Stimulated activated CD8-positive, alpha-beta memory T cell treated with anti-CD3 and anti-CD28 coated beads, Interleukin-2, amount 100 ng/mL, for 1 hour (primary cell): ENCODE results near the gene ERMARD.

Experiments used
- DNase-seq, 2 donors: peaks; one replicate each; pipeline ENCODE4 v3.0.0-alpha.2; 2020; ENCODE audit warnings: low read depth in 2 of 2

Gene ERMARD

GRCh38 chr6:169802790-169803189 is 51.4 kb downstream of the ERMARD start:
- DNase-seq: no peak

GRCh38 chr6:169803271-169803811 is 51.9 kb downstream of the ERMARD start:
- no peak for DNase-seq

- DNase-seq: no peak
These were observed 52.5 kb downstream of the ERMARD start for GRCh38 chr6:169803816-169804340.

- no peak for DNase-seq
These were observed 53.0 kb downstream of the ERMARD start for GRCh38 chr6:169804427-169804826.

GRCh38 chr6:169805242-169805838 is 53.9 kb downstream of the ERMARD start:
- DNase-seq: no peak

- DNase-seq: no peak
These were observed 55.3 kb downstream of the ERMARD start for GRCh38 chr6:169806701-169807100.

GRCh38 chr6:169807229-169807628 is 55.8 kb downstream of the ERMARD start:
- DNase-seq: no peak

GRCh38 chr6:169807699-169808607 is 56.5 kb downstream of the ERMARD start:
- no peak for DNase-seq

GRCh38 chr6:169808608-169808967 is 57.2 kb downstream of the ERMARD start:
- no peak for DNase-seq

GRCh38 chr6:169809386-169809785 is 58.0 kb downstream of the ERMARD start:
- DNase-seq: no peak

GRCh38 chr6:169810066-169810989 is 58.9 kb downstream of the ERMARD start:
- DNase-seq: no peak

GRCh38 chr6:169811072-169811471 is 59.6 kb downstream of the ERMARD start:
- no peak for DNase-seq

- DNase-seq: no peak
These were observed 60.3 kb downstream of the ERMARD start for GRCh38 chr6:169811521-169812256.

GRCh38 chr6:169812257-169812644 is 60.8 kb downstream of the ERMARD start:
- DNase-seq: no peak

- DNase-seq: no peak
These were observed 62.5 kb downstream of the ERMARD start for GRCh38 chr6:169813969-169814368.

- no peak for DNase-seq
These were observed 64.6 kb downstream of the ERMARD start for GRCh38 chr6:169816054-169816453.

- DNase-seq: no peak
These were observed 65.6 kb downstream of the ERMARD start for GRCh38 chr6:169816975-169817374.

GRCh38 chr6:169820358-169820757 is 68.9 kb downstream of the ERMARD start:
- no peak for DNase-seq

- no peak for DNase-seq
These were observed 72.6 kb downstream of the ERMARD start for GRCh38 chr6:169824021-169824420.

GRCh38 chr6:169824848-169825557 is 73.6 kb downstream of the ERMARD start:
- DNase-seq: no peak
